ENCODE results near the gene CEP68. TPM values are rescaled to one million over a fixed set of nuclear protein-coding genes. Genes with fewer than 3 reads are reported as not detected.

The CEP68 gene
- total RNA-seq, 1 donor from 2014 or later = 3.9 TPM

DNA sequence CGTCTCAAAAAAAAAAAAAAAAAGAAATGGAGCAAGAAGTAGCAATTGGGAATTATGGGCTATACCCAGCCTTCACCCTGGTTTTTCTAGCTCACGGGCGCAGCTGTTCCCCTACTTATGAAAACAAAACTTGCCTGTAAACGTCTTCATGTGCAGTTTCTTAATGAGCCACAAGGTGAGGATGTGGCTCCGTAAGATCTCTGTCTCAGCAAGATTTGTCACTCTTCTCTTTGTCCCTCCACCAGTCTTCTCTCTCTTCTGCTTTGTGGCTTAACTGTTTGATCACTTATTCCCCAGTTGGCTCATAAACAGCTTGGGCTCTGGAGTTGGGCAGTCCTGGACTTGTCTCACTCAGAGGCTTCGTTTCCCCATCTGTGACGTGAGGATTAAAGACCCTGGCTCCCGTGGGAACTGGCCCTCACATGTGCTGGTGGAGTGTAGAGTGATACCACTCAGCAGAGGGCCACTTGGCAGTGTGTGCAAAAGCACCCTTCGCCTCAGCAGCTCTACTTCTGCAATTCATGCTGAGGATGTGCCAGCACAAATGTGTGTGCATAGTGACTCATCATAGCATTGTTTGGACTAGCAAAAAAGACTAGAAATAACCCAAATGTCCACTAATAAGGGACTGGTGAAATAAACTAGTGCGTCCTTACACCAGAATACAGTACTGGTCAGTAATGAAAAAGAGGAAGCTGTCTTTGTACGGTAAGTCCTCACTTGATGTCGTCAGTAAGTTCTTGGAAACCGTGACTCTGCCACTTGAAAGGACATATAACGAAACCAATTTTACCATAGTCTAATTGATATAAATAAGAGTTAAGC, 8.7 kb downstream of the CEP68 start:
- no peak overlapping the region for H3K4me3 ChIP-seq (ENCODE audit: low read depth, low read length)

DNA sequence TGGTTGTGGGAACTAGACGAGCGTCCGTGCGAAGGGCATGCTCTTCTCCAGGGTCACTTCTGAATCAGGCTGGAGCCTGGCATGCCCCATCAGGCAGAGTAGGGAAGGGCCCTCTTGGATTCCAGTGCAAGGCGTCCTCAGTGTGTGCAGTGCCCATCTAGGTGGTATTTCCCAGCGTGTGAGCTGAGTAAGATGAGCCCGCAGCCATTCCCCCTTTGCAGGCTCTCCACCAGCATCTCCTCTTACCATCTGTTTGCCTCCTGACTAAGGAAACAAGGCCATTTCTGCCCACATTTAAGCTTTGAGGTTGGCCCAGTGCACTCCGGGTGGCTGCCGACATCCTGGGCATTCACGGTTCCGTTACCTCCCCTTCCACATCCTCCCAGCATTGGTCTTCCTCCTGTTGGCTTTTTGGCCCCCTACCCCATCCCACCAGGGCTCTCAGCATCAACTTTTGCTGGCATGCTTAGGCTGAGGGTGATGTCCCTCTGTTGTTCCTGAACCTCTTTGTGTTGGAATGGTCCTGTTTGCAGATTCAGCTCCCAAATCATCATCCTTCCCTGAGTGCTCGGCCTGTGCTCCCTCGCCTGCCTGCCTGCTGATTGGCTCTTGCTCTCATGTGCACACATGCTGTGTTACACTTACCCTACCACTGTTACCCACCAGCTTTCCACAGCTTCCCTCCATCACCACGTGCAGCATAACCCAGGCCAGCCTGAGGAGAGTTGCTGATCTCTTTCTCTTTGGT, 11.8 kb downstream of the CEP68 start:
- TF ChIP-seq, protein P1, sequence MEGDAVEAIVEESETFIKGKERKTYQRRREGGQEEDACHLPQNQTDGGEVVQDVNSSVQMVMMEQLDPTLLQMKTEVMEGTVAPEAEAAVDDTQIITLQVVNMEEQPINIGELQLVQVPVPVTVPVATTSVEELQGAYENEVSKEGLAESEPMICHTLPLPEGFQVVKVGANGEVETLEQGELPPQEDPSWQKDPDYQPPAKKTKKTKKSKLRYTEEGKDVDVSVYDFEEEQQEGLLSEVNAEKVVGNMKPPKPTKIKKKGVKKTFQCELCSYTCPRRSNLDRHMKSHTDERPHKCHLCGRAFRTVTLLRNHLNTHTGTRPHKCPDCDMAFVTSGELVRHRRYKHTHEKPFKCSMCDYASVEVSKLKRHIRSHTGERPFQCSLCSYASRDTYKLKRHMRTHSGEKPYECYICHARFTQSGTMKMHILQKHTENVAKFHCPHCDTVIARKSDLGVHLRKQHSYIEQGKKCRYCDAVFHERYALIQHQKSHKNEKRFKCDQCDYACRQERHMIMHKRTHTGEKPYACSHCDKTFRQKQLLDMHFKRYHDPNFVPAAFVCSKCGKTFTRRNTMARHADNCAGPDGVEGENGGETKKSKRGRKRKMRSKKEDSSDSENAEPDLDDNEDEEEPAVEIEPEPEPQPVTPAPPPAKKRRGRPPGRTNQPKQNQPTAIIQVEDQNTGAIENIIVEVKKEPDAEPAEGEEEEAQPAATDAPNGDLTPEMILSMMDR (IDR thresholded peaks at IDR 0.05; ENCODE audit: insufficient read depth, low read length, severe bottlenecking) = no peak
- FAIRE-seq (no peak), DNase-seq (ENCODE audit: low read depth) (peak; percentile 62)
- Histone ChIP-seq H3K4me3 (ENCODE audit: low read depth, low read length) (no peak overlapping the region), H3K36me3 (ENCODE audit: control insufficient read depth, insufficient read depth, low read length) (peaks cover 9% of the 10 kb centered on the region), H3K27me3 (ENCODE audit: control insufficient read depth, insufficient read depth, low read length) (no peaks in the 10 kb centered on the region)

More for the DNA sequence above, 8.7 kb downstream of the CEP68 start:
- FAIRE-seq (no peak), DNase-seq (ENCODE audit: low read depth) (peak; percentile 89)
- Histone ChIP-seq H3K27me3 (ENCODE audit: control insufficient read depth, insufficient read depth, low read length) (no peaks in the 10 kb centered on the region), H3K36me3 (ENCODE audit: control insufficient read depth, insufficient read depth, low read length) (peaks cover 2% of the 10 kb centered on the region)
- TF ChIP-seq, protein P1 (IDR thresholded peaks at IDR 0.05; ENCODE audit: insufficient read depth, low read length, severe bottlenecking) = peak; percentile 81

DNA sequence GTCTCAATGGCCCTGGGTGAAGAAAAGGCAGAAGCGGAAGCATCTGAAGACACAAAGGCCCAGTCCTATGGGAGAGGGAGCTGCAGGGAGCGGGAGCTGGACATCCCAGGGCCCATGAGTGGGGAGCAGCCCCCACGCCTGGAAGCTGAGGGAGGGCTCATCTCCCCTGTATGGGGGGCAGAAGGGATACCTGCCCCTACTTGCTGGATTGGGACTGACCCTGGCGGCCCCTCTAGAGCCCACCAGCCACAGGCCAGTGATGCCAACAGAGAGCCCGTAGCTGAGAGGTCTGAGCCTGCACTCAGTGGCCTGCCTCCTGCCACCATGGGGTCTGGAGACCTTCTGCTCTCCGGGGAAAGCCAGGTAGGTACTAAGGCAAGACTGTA, 13.2 kb downstream of the CEP68 start:
- H3K36me3 ChIP-seq (ENCODE audit: control insufficient read depth, insufficient read depth, low read length) = peaks cover 10% of the 10 kb centered on the region
- H3K4me3 ChIP-seq (ENCODE audit: low read depth, low read length) = no peak overlapping the region
- H3K27me3 ChIP-seq (ENCODE audit: control insufficient read depth, insufficient read depth, low read length) = no peaks in the 10 kb centered on the region
- DNase-seq (ENCODE audit: low read depth) (no peak), FAIRE-seq (no peak)
- TF ChIP-seq, protein P1 (IDR thresholded peaks at IDR 0.05; ENCODE audit: insufficient read depth, low read length, severe bottlenecking) = no peak

DNA sequence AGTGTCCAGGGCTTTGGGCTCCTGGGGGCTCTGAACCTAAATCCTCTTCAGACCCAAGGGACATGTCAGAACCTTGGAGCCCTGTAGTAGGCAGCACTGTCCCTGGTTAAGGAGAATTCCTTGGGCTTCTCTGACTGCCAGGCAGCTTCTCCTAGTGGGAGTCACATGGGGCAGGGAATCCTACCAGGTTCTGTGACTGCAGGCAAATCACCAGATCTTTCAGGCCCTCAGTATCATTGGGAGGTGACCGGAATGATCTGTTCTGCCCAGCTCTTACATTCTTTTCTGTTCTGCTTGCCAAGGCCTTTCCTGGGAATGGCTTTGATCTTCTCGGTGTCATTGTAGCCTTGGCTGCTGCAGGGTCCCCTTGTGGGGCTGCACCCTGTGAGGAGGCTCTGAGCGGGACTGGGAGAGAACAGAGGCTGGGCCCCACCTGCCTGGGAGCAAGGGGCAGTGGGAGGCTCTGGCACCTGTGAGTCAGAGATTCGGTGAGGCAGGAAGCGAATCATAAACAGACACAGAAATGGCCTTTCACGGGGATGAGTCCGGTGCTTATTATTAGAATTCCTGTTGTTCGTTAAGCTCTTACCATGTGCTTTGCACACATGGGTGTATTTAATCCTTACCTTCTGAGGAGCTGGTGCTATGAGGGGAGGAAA, 14.1 kb downstream of the CEP68 start:
- Histone ChIP-seq H3K4me3 (ENCODE audit: low read depth, low read length) (no peak overlapping the region), H3K36me3 (ENCODE audit: control insufficient read depth, insufficient read depth, low read length) (peaks cover 10% of the 10 kb centered on the region), H3K27me3 (ENCODE audit: control insufficient read depth, insufficient read depth, low read length) (no peaks in the 10 kb centered on the region)
- TF ChIP-seq, protein P1 (IDR thresholded peaks at IDR 0.05; ENCODE audit: insufficient read depth, low read length, severe bottlenecking) = no peak
- FAIRE-seq (no peak), DNase-seq (ENCODE audit: low read depth) (peak; percentile 72)

DNA sequence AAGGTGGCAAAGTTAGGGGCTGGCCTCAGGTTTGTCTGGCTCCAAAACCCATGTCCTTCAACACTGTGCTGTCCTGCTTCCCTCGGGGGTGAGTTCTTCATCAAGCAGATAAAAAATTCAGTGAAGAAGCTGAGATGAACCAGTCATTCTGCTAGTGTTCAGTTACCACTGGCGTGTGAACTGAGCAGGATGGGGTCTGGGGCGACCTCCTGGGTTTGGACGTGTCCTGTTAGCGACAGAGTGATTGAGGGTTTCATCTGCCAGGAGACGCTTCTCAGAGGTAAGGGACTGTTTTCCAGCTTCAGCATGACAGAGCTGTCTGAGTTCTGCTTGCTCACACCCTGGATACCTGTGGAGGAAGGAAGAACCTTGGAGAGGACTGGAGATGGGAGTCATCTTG, 14.6 kb downstream of the CEP68 start:
- Histone ChIP-seq H3K36me3 (ENCODE audit: control insufficient read depth, insufficient read depth, low read length) (peaks cover 10% of the 10 kb centered on the region), H3K27me3 (ENCODE audit: control insufficient read depth, insufficient read depth, low read length) (no peaks in the 10 kb centered on the region), H3K4me3 (ENCODE audit: low read depth, low read length) (no peak overlapping the region)
- TF ChIP-seq, protein P1 (IDR thresholded peaks at IDR 0.05; ENCODE audit: insufficient read depth, low read length, severe bottlenecking) = no peak
- FAIRE-seq (no peak), DNase-seq (ENCODE audit: low read depth) (no peak)
